Loucy (cell line): Measurements from ENCODE around the gene PTPRK.

Source experiments
- H2AFZ ChIP-seq: fragments of 200-600 bp; sonication (generic); 2 replicates; pipeline ENCODE4 v1.6.0; 2016; ENCODE audit warnings: antibody characterized with exemption, mild to moderate bottlenecking, low read length, moderate library complexity
- H3F3A ChIP-seq: fragments of 200-600 bp; 2 replicates; pipeline ENCODE4 v1.6.0; 2016; ENCODE audit warnings: antibody characterized with exemption, low read depth, mild to moderate bottlenecking
- H3K27me3 ChIP-seq: fragments of 200-600 bp; sonication (generic); 2 replicates; pipeline ENCODE4 v1.6.1; 2014; ENCODE audit warnings: low read length, mild to moderate bottlenecking; ENCODE audit not compliant: insufficient read depth, poor library complexity, severe bottlenecking
- H3K36me3 ChIP-seq: fragments of 200-600 bp; sonication (generic); 2 replicates; pipeline ENCODE4 v1.6.1; 2016; ENCODE audit warnings: low read length; ENCODE audit not compliant: insufficient read depth
- H3K4me1 ChIP-seq: fragments of 200-600 bp; sonication (generic); 2 replicates; pipeline ENCODE4 v1.5.1; 2014; ENCODE audit warnings: low read length, mild to moderate bottlenecking; ENCODE audit not compliant: insufficient read depth, poor library complexity, severe bottlenecking
- H3K4me2 ChIP-seq: fragments of 200-600 bp; sonication (generic); 2 replicates; pipeline ENCODE4 v1.6.0; 2014; ENCODE audit warnings: antibody characterized with exemption, low read length, low read depth, mild to moderate bottlenecking; ENCODE audit not compliant: poor library complexity, severe bottlenecking
- H3K4me3 ChIP-seq: fragments of 200-600 bp; sonication (generic); 2 replicates; pipeline ENCODE4 v1.5.1; 2014; ENCODE audit warnings: low read length, mild to moderate bottlenecking, mixed read lengths; ENCODE audit not compliant: poor library complexity, severe bottlenecking
- H3K79me2 ChIP-seq: fragments of 200-600 bp; sonication (generic); 2 replicates; pipeline ENCODE4 v1.6.1; 2014; ENCODE audit warnings: low read length; ENCODE audit not compliant: insufficient read depth
- H3K9ac ChIP-seq: fragments of 200-600 bp; sonication (generic); 2 replicates; pipeline ENCODE4 v1.6.0; 2014; ENCODE audit warnings: mild to moderate bottlenecking, low read depth, low read length, moderate library complexity; ENCODE audit not compliant: poor library complexity, severe bottlenecking
- H3K9me2 ChIP-seq: fragments of 200-600 bp; sonication (generic); replicated peaks from 2 replicates; pipeline ENCODE4 v1.6.1; 2016; ENCODE audit warnings: low read depth, low read length, mixed read lengths
- H3K9me3 ChIP-seq: fragments of 200-600 bp; sonication (generic); 2 replicates; pipeline ENCODE4 v1.6.1; 2014; ENCODE audit warnings: mild to moderate bottlenecking, antibody characterized with exemption, low read length, low read depth; ENCODE audit not compliant: insufficient read depth
- H4K20me1 ChIP-seq: fragments of 200-600 bp; sonication (generic); 2 replicates; pipeline ENCODE4 v1.6.0; 2014; ENCODE audit warnings: antibody characterized with exemption, low read length, mild to moderate bottlenecking; ENCODE audit not compliant: insufficient read depth, poor library complexity, severe bottlenecking
- CTCF ChIP-seq: fragments of 200-600 bp; sonication (generic); conservative IDR thresholded peaks from 2 replicates; pipeline ENCODE4 v1.5.1; 2014; ENCODE audit warnings: mild to moderate bottlenecking, antibody characterized with exemption, low read length
- EZH2phosphoT487 ChIP-seq: fragments of 200-600 bp; IDR thresholded peaks from 2 replicates; pipeline ENCODE4 v1.6.1; 2018; ENCODE audit warnings: antibody characterized with exemption, mild to moderate bottlenecking, moderate library complexity, borderline replicate concordance

PTPRK gene

GRCh38 chr6:127941228-127941627 lies 579.2 kb downstream of the PTPRK start:
- TF ChIP-seq EZH2phosphoT487: no peak
- no peak for TF ChIP-seq CTCF
- Histone ChIP-seq H3K4me3 (no peak overlapping the region), H4K20me1 (no peaks in the 10 kb centered on the region), H3K4me2 (no peak overlapping the region), H3K9me3 (no peaks in the 10 kb centered on the region; the same call in 1 of the 2 replicates), H3K9ac (no peak overlapping the region), H3K4me1 (peaks cover 12% of the 10 kb centered on the region), H3K9me2 (no peaks in the 10 kb centered on the region), H3F3A (no peaks in the 10 kb centered on the region), H3K79me2 (no peaks in the 10 kb centered on the region), H3K36me3 (no peaks in the 10 kb centered on the region), H3K27me3 (no peaks in the 10 kb centered on the region), H2AFZ (no peak overlapping the region)

- Histone ChIP-seq H3K36me3 (no peaks in the 10 kb centered on the region), H3K79me2 (no peaks in the 10 kb centered on the region), H3K9me3 (no peaks in the 10 kb centered on the region), H4K20me1 (no peaks in the 10 kb centered on the region), H3F3A (no peaks in the 10 kb centered on the region), H2AFZ (no peak overlapping the region), H3K27me3 (no peaks in the 10 kb centered on the region), H3K9me2 (no peaks in the 10 kb centered on the region), H3K9ac (no peak overlapping the region), H3K4me1 (peaks cover 12% of the 10 kb centered on the region), H3K4me3 (no peak overlapping the region), H3K4me2 (no peak overlapping the region)
- TF ChIP-seq EZH2phosphoT487: no peak
- no peak for TF ChIP-seq CTCF
Measured at GRCh38 chr6:127939442-127940066, 580.8 kb downstream of the PTPRK start.

GRCh38 chr6:127938701-127939100 lies 581.7 kb downstream of the PTPRK start:
- no peaks in the 10 kb centered on the region for H3K36me3 ChIP-seq
- peaks cover 12% of the 10 kb centered on the region for H3K4me1 ChIP-seq
- H3K4me3 ChIP-seq: no peak overlapping the region
- no peaks in the 10 kb centered on the region for H3F3A ChIP-seq
- H3K27me3 ChIP-seq: no peaks in the 10 kb centered on the region
- H3K79me2 ChIP-seq: no peaks in the 10 kb centered on the region
- TF ChIP-seq CTCF (no peak), EZH2phosphoT487 (no peak)
- no peak overlapping the region for H2AFZ ChIP-seq
- H3K9ac ChIP-seq: no peak overlapping the region
- no peaks in the 10 kb centered on the region for H4K20me1 ChIP-seq
- H3K9me2 ChIP-seq: no peaks in the 10 kb centered on the region
- H3K4me2 ChIP-seq: no peak overlapping the region
- no peaks in the 10 kb centered on the region for H3K9me3 ChIP-seq
